MCF 10A (cell line): ENCODE data around the gene ANKRD60. TPM values are rescaled to one million over a fixed set of nuclear protein-coding genes. Genes with fewer than 3 reads are reported as not detected.

Experiments
- BruUV-seq: library from RNA; stranded (reverse); fragments of 400-500 nt; replicated peaks from 2 replicates; lab custom pipeline; 2021; lab: Mats Ljungman, UMichigan
- CTCF ChIA-PET: fragments of 300-600 bp; sonication (Branson Sonifier 250); formaldehyde crosslinking; extraction: SDS; loops from one replicate; lab custom pipeline; 2021; ENCODE audit warnings: antibody characterized with exemption, inconsistent platforms; lab: Yijun Ruan, JAX
- POLR2A ChIA-PET: fragments of 300-600, 350-650 bp; sonication (Branson Sonifier 250); formaldehyde crosslinking; extraction: SDS; loops from one replicate; lab custom pipeline; 2020; ENCODE audit warnings: antibody characterized with exemption, inconsistent platforms; lab: Yijun Ruan, JAX
- DNase-seq: peaks from one replicate; pipeline ENCODE4 v3.0.0-alpha.2; 2018; ENCODE audit not compliant: unreplicated experiment
- H3K27ac Mint-ChIP-seq: one replicate; pipeline ENCODE4 v1.8.0; 2022; ENCODE audit warnings: mild to moderate bottlenecking, low read depth, mixed read lengths; ENCODE audit not compliant: unreplicated experiment
- H3K27me3 Mint-ChIP-seq: one replicate; pipeline ENCODE4 v1.8.0; 2022; ENCODE audit warnings: mixed read lengths; ENCODE audit not compliant: insufficient read depth, unreplicated experiment
- H3K36me3 Mint-ChIP-seq: one replicate; pipeline ENCODE4 v1.8.0; 2022; ENCODE audit warnings: mild to moderate bottlenecking, moderate library complexity, mixed read lengths; ENCODE audit not compliant: insufficient read depth, unreplicated experiment
- H3K4me1 Mint-ChIP-seq: one replicate; pipeline ENCODE4 v1.8.0; 2022; ENCODE audit warnings: mixed read lengths; ENCODE audit not compliant: insufficient read depth, unreplicated experiment
- H3K4me3 Mint-ChIP-seq: one replicate; pipeline ENCODE4 v1.8.0; 2022; ENCODE audit warnings: mild to moderate bottlenecking, moderate library complexity, mixed read lengths; ENCODE audit not compliant: unreplicated experiment
- H3K9me3 Mint-ChIP-seq: one replicate; pipeline ENCODE4 v1.8.0; 2022; ENCODE audit warnings: mixed read lengths; ENCODE audit not compliant: unreplicated experiment
- intact Hi-C: fragments of 100-400 bp; cut with micrococcal nuclease; formaldehyde crosslinking; loops from 2 replicates; pipeline ENCODE4 v1.14.1; 2022
- total RNA-seq: library from RNA; stranded (reverse); gene quantifications from 2 replicates; pipeline ENCODE4 v1.2.3, GENCODE V29; 2022
- TF ChIP-seq, protein P1 (sequence below): fragments of 200-600 bp; IDR thresholded peaks from one replicate; pipeline ENCODE4 v1.8.0; 2022; ENCODE audit warnings: antibody characterized with exemption, mild to moderate bottlenecking; ENCODE audit not compliant: unreplicated experiment

ANKRD60 gene
- total RNA-seq, 1 experiment from 2014 or later, result not detected

DNA sequence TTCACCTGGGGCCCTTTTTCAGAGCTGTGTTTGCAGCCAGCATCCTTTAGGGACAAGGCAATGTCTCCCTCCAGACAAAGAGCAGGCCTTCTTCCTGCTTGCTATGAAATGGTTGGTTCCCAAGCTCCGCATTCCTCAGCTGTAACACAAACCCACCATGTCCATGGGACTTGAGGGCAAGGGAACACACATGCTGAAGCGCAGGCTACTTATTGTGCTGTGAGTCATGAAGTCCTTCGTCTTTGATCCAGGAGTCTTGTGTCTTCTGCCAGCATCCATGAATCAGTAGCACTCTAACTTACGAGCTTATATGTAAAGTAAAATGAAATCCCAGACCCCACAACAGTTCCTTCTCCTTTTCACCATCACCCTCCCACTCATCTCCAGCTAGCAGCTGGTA is 59.0 kb downstream of the ANKRD60 start:
- intact Hi-C loops, result no loop called here
- no peaks in the 10 kb centered on the region for H3K4me1 Mint-ChIP-seq
- CTCF ChIA-PET, result interaction anchor here (0.6 to 1.9 kb wide), 8 partner anchors 9 to 547 kb away, joined by 3 to 10 read pairs (median 4); no protein-coding TSS in a partner anchor

DNA sequence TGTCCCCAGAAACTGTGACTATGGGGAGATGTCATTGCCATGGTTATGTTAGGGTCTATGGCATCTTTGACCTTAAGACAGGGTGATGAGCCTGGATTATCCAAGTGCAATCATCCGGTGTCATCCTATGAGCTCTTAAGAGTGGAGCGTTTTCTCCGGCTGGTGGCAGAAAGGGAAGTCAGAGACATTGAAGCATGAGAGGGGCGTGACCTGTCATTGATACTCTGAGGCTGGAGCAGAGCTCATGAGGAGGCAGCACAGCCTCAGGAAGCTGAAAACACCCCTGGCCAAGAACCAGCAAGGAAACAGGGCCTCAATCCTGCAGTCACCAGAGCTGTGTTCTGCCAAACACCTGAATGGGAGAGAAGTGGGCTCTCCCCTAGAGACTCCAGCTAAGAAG is 59.6 kb downstream of the ANKRD60 start:
- no peak for DNase-seq
- peaks cover 11% of the 10 kb centered on the region for H3K27me3 Mint-ChIP-seq
- no peaks in the 10 kb centered on the region for H3K4me1 Mint-ChIP-seq
- H3K9me3 Mint-ChIP-seq, result no peaks in the 10 kb centered on the region
- no peak overlapping the region for H3K27ac Mint-ChIP-seq
- H3K36me3 Mint-ChIP-seq, result no peaks in the 10 kb centered on the region
- intact Hi-C loops, result no loop called here
- no TSS peak for BruUV-seq
- TF ChIP-seq, protein P1, sequence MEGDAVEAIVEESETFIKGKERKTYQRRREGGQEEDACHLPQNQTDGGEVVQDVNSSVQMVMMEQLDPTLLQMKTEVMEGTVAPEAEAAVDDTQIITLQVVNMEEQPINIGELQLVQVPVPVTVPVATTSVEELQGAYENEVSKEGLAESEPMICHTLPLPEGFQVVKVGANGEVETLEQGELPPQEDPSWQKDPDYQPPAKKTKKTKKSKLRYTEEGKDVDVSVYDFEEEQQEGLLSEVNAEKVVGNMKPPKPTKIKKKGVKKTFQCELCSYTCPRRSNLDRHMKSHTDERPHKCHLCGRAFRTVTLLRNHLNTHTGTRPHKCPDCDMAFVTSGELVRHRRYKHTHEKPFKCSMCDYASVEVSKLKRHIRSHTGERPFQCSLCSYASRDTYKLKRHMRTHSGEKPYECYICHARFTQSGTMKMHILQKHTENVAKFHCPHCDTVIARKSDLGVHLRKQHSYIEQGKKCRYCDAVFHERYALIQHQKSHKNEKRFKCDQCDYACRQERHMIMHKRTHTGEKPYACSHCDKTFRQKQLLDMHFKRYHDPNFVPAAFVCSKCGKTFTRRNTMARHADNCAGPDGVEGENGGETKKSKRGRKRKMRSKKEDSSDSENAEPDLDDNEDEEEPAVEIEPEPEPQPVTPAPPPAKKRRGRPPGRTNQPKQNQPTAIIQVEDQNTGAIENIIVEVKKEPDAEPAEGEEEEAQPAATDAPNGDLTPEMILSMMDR, result no peak
- POLR2A ChIA-PET, result no interaction called here
- no peak overlapping the region for H3K4me3 Mint-ChIP-seq
- CTCF ChIA-PET, result interaction anchor here (0.6 to 1.9 kb wide), 7 partner anchors 11 to 547 kb away, joined by 3 to 10 read pairs (median 4); no protein-coding TSS in a partner anchor

More for the DNA sequence above, 59.0 kb downstream of the ANKRD60 start:
- DNase-seq, result no peak
- Mint-ChIP-seq H3K9me3 (no peaks in the 10 kb centered on the region), H3K27ac (no peak overlapping the region), H3K4me3 (no peak overlapping the region), H3K36me3 (no peaks in the 10 kb centered on the region), H3K27me3 (peaks cover 11% of the 10 kb centered on the region)
- POLR2A ChIA-PET, result interaction anchor here (0.6 kb wide), 1 partner anchor 22 kb away, joined by 3 read pairs; no protein-coding TSS in a partner anchor
- BruUV-seq, result no TSS peak
- TF ChIP-seq, protein P1, result no peak

DNA sequence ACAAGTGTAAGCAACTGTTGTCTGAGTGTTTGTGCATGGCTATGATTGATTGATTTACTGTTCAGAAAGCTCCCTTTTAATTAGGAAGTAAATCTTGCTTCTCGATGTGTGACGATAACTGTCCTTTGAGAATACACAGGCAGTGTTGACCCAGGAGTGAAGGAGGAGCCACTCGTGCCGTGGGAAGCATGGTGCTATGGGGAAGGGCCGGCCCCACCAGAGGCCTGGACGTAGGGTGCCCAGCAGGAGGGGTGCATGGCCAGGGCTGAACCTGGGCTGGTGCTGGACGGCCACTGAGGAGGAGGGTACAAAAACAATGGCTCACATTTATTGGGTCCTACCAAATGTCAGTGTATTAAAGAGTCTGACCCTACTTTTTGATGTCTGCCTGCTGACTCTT is 60.7 kb downstream of the ANKRD60 start:
- BruUV-seq, result no TSS peak

More for the DNA sequence above, 60.7 kb downstream of the ANKRD60 start:
- Mint-ChIP-seq H3K9me3 (no peaks in the 10 kb centered on the region), H3K4me3 (no peak overlapping the region), H3K36me3 (no peaks in the 10 kb centered on the region), H3K27me3 (peaks cover 11% of the 10 kb centered on the region), H3K27ac (no peak overlapping the region), H3K4me1 (no peaks in the 10 kb centered on the region)
- ChIA-PET POLR2A (no interaction called here), CTCF (interaction anchor here (1.0 to 1.9 kb wide), 2 partner anchors 12 to 514 kb away, joined by 3 to 6 read pairs; no protein-coding TSS in a partner anchor)
- no peak for DNase-seq
- intact Hi-C loops, result no loop called here
- TF ChIP-seq, protein P1, result no peak

Other genes starting within 250 kb of the ANKRD60 start
- gene RAB22A, start 81.1 kb upstream of the ANKRD60 start, total RNA-seq, result 18.4 and 18.9 TPM in 2 replicates
- gene VAPB, start 160.6 kb upstream of the ANKRD60 start, total RNA-seq, result 60.4 and 61.2 TPM in 2 replicates